ENCODE data around the gene SMIM45.

Gene SMIM45

DNA sequence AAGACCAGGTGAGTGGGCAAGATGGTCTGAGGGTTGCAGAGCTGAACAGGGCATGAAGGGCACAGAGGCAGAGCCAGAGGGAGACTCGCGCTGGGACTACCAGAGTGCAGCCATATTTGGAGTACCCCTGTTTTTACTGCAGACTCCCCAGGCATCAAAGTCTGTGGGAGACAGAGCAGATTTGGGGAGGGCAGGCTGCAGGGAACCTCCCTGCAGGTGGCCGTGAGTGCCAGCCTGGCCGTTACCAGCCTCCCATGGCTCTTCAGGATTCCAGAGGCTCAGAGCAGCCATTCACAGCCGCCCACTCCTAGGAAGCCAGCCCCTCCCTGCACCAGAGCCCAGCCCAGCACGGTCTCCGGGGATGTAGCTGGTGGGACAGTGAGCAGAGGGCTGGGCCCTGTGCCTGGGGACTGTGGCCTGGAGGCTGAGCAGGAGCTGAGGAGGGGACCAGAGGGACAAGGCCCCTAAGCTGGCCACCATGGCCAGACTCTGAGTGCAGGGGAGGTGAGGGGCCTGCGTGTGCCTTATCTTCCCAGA, 17.2 kb downstream of the SMIM45 start, which contains the start of gene SEPTIN3:
Gene SEPTIN3, plus strand, starts transcription at position 334 of the 537 bp plus-strand sequence. CDS start 2,050 bp downstream, outside the sequence.
- Histone ChIP-seq H2BK120ac (ENCODE audit: low read depth, low read length, poor library complexity, severe bottlenecking) (no peak within 1 kb of the TSS), H3K27ac (ENCODE audit: insufficient read length, low read depth, low read length) (no peak within 1 kb of the TSS), H3K9me3 (ENCODE audit: control insufficient read depth, low read depth, low read length) (no peaks in the 10 kb centered on the region), H4K20me1 (ENCODE audit: control insufficient read depth, insufficient read depth, insufficient read length) (no peaks in the 10 kb centered on the region), H3K56ac (ENCODE audit: insufficient read length, low read depth, low read length) (no peak within 1 kb of the TSS), H3K14ac (ENCODE audit: insufficient read depth, low read length) (no peak within 1 kb of the TSS; the same call in 1 of the 2 replicates), H2BK20ac (ENCODE audit: low read depth, low read length, poor library complexity, severe bottlenecking) (no peak within 1 kb of the TSS), H3K79me2 (ENCODE audit: insufficient read depth, low read length) (no peaks in the 10 kb centered on the region), H3K79me1 (ENCODE audit: insufficient read depth, low read depth, low read length, poor library complexity, severe bottlenecking) (no peaks in the 10 kb centered on the region), H3K18ac (ENCODE audit: insufficient read length, low read depth, low read length) (no peak within 1 kb of the TSS), H4K8ac (replicated peaks; ENCODE audit: insufficient read length, low read depth, low read length) (no peak within 1 kb of the TSS), H3K4me1 (ENCODE audit: insufficient read depth, low read length) (peaks cover 2% of the 10 kb centered on the region; the same call in 1 of the 2 replicates), H3K9ac (ENCODE audit: extremely low read depth, insufficient read length, low read length) (no peak within 1 kb of the TSS), H2BK15ac (ENCODE audit: low read depth, low read length) (no peak within 1 kb of the TSS), H2AFZ (ENCODE audit: low read length) (no peak within 1 kb of the TSS), H3K27me3 (ENCODE audit: insufficient read depth, low read length) (no peaks in the 10 kb centered on the region; the same call in 1 of the 2 replicates), H3T11ph (ENCODE audit: low read length) (no peak within 1 kb of the TSS), H3K4ac (ENCODE audit: low read depth, low read length) (no peak within 1 kb of the TSS), H3K23me2 (ENCODE audit: insufficient read length, low read depth, low read length, poor library complexity, severe bottlenecking) (no peaks in the 10 kb centered on the region), H4K91ac (ENCODE audit: insufficient read length, low read depth, low read length) (no peak within 1 kb of the TSS), H3K4me2 (ENCODE audit: insufficient read depth, insufficient read length, low read length) (no peak within 1 kb of the TSS), H2BK5ac (ENCODE audit: insufficient read length, low read length) (no peak within 1 kb of the TSS), H2AK5ac (ENCODE audit: insufficient read length, low read length) (no peak within 1 kb of the TSS), H4K5ac (ENCODE audit: insufficient read length, low read depth, low read length) (no peak within 1 kb of the TSS), H3K23ac (ENCODE audit: insufficient read length, low read depth, low read length) (no peak within 1 kb of the TSS), H2BK12ac (ENCODE audit: insufficient read length, low read depth, low read length) (no peak within 1 kb of the TSS)
- Mint-ChIP-seq H3K36me3 (ENCODE audit: insufficient read depth in 1 of 3, low read depth in 3 of 3) (peaks cover 2 to 3% (median 3%) of the 10 kb centered on the region in 3 experiments; a peak in 2 of 7 replicates), H3K4me3 (peak within 1 kb of the TSS in 1 of 2 experiments; percentile 23; a peak in 1 of 5 replicates), H3K4me1 (peaks cover 24 to 31% of the 10 kb centered on the region in 2 experiments), H3K27ac (peak within 1 kb of the TSS in 2 of 3 experiments; percentile 48 to 73; a peak in 2 of 7 replicates), H3K27me3 (ENCODE audit: low read depth) (peaks cover 47% of the 10 kb centered on the region), H3K9me3 (peaks cover 4 to 5% of the 10 kb centered on the region in 2 experiments; a peak in 4 of 5 replicates)
- TF ChIP-seq, protein P1, sequence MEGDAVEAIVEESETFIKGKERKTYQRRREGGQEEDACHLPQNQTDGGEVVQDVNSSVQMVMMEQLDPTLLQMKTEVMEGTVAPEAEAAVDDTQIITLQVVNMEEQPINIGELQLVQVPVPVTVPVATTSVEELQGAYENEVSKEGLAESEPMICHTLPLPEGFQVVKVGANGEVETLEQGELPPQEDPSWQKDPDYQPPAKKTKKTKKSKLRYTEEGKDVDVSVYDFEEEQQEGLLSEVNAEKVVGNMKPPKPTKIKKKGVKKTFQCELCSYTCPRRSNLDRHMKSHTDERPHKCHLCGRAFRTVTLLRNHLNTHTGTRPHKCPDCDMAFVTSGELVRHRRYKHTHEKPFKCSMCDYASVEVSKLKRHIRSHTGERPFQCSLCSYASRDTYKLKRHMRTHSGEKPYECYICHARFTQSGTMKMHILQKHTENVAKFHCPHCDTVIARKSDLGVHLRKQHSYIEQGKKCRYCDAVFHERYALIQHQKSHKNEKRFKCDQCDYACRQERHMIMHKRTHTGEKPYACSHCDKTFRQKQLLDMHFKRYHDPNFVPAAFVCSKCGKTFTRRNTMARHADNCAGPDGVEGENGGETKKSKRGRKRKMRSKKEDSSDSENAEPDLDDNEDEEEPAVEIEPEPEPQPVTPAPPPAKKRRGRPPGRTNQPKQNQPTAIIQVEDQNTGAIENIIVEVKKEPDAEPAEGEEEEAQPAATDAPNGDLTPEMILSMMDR (conservative IDR thresholded peaks at IDR 0.05): no peak
- no CpG with 5 or more reads among the region's 8 CpGs for WGBS (ENCODE audit: extremely low coverage, insufficient read length, low lambda C conversion rate)
- no peak for DNase-seq
